Common myeloid progenitor, CD34-positive (primary cell): Measurements from ENCODE around the gene PRDM16.

Source experiments
- CTCF ChIA-PET: fragments of 350-600 bp; sonication (Branson Sonifier 250); formaldehyde crosslinking; loops from one replicate; lab custom pipeline; 2021; ENCODE audit warnings: antibody characterized with exemption; lab: Charles Lee
- POLR2A ChIA-PET: fragments of 350-600 bp; sonication (Branson Sonifier 250); formaldehyde crosslinking; loops from one replicate; lab custom pipeline; 2021; ENCODE audit warnings: antibody characterized with exemption; lab: Charles Lee
- DNase-seq, 3 donors: peaks; one replicate each; pipeline versions ENCODE4 v3.0.0 to v3.0.0-alpha.2; 2013
- H3K27ac ChIP-seq, 2 experiments: 1 replicate in 1 of 2; 2 replicates in 1 of 2; pipeline ENCODE4 v1.7.0; 2013; ENCODE audit warnings: inconsistent platforms in 2 of 2, low read length in 2 of 2, mild to moderate bottlenecking in 2 of 2, low read depth in 1 of 2, moderate library complexity in 1 of 2; ENCODE audit not compliant: severe bottlenecking in 2 of 2, insufficient read depth in 1 of 2, poor library complexity in 1 of 2
- H3K27me3 ChIP-seq, 5 experiments: replicated peaks in 2 of 5; 1 replicate in 3 of 5; 2 replicates in 2 of 5; pipeline versions ENCODE4 v1.6.1 to v1.7.0; 2013; ENCODE audit warnings: low read length in 4 of 5, mild to moderate bottlenecking in 2 of 5, moderate library complexity in 2 of 5, inconsistent platforms in 1 of 5; ENCODE audit not compliant: insufficient read depth in 5 of 5, control insufficient read depth in 4 of 5
- H3K36me3 ChIP-seq, 4 experiments: 1 replicate in 2 of 4; 2 replicates in 2 of 4; pipeline versions ENCODE4 v1.6.1 to v1.7.0; 2013; ENCODE audit warnings: low read length in 3 of 4, control low read depth in 1 of 4, mild to moderate bottlenecking in 1 of 4; ENCODE audit not compliant: control insufficient read depth in 4 of 4, insufficient read depth in 4 of 4
- H3K4me1 ChIP-seq, 4 experiments: 1 replicate in 3 of 4; 2 replicates in 1 of 4; pipeline versions ENCODE4 v1.6.1 to v1.7.1; 2013; ENCODE audit warnings: low read length in 3 of 4, mild to moderate bottlenecking in 3 of 4, control low read depth in 1 of 4, inconsistent platforms in 1 of 4, moderate library complexity in 1 of 4; ENCODE audit not compliant: control insufficient read depth in 4 of 4, insufficient read depth in 4 of 4; ENCODE audit errors: control extremely low read depth in 1 of 4
- H3K4me3 ChIP-seq, 7 experiments: 1 replicate in 4 of 7; 2 replicates in 3 of 7; pipeline versions ENCODE4 v1.5.1 to v1.7.0; 2013; ENCODE audit warnings: mild to moderate bottlenecking in 7 of 7, low read length in 6 of 7, moderate library complexity in 6 of 7, inconsistent platforms in 2 of 7, low read depth in 2 of 7, control low read depth in 1 of 7; ENCODE audit not compliant: insufficient read depth in 4 of 7, control insufficient read depth in 1 of 7; ENCODE audit errors: extremely low read depth in 1 of 7
- H3K9me3 ChIP-seq, 5 experiments: 1 replicate in 4 of 5; 2 replicates in 1 of 5; pipeline versions ENCODE4 v1.6.1 to v1.7.1; 2013; ENCODE audit warnings: low read length in 4 of 5, mild to moderate bottlenecking in 2 of 5, inconsistent platforms in 1 of 5, low read depth in 1 of 5, moderate library complexity in 1 of 5; ENCODE audit not compliant: control insufficient read depth in 4 of 5, insufficient read depth in 2 of 5; ENCODE audit errors: control extremely low read depth in 1 of 5
- WGBS: methylation state at CpG from one replicate; pipeline ENCODE4 v1.1.5; 2013; ENCODE audit not compliant: insufficient coverage; 5-methylcytosine and 5-hydroxymethylcytosine counted together

PRDM16 gene

GRCh38 chr1:3332043-3332442 lies 263.0 kb downstream of the PRDM16 start:
- WGBS = 100% methylated on average over 7 of the region's 18 CpGs
- ChIA-PET POLR2A (no interaction called here), CTCF (no interaction called here)
- no peaks in the 10 kb centered on the region for H3K36me3 ChIP-seq
- no peak overlapping the region for H3K4me3 ChIP-seq
- no peaks in the 10 kb centered on the region for H3K27me3 ChIP-seq
- H3K9me3 ChIP-seq = no peaks in the 10 kb centered on the region
- H3K4me1 ChIP-seq = peaks cover 0 to 27% (median 15%) of the 10 kb centered on the region in 4 experiments
- DNase-seq = no peak
- no peak overlapping the region for H3K27ac ChIP-seq

- WGBS = 97% methylated on average over 7 of the region's 10 CpGs
- ChIA-PET POLR2A (no interaction called here), CTCF (no interaction called here)
- Histone ChIP-seq H3K36me3 (no peaks in the 10 kb centered on the region), H3K4me3 (no peak overlapping the region), H3K9me3 (no peaks in the 10 kb centered on the region), H3K27me3 (no peaks in the 10 kb centered on the region), H3K4me1 (peaks cover 0 to 27% (median 15%) of the 10 kb centered on the region in 4 experiments), H3K27ac (no peak overlapping the region)
- DNase-seq = no peak
Observed at GRCh38 chr1:3332662-3333061, 263.7 kb downstream of the PRDM16 start.

- Histone ChIP-seq H3K9me3 (no peaks in the 10 kb centered on the region), H3K4me1 (peaks cover 0 to 32% (median 12%) of the 10 kb centered on the region in 4 experiments), H3K36me3 (no peaks in the 10 kb centered on the region), H3K4me3 (no peak overlapping the region), H3K27ac (no peak overlapping the region), H3K27me3 (no peaks in the 10 kb centered on the region)
- 91% methylated on average over 9 of the region's 9 CpGs for WGBS
- DNase-seq = no peak
- CTCF ChIA-PET = interaction anchor here (1.1 to 1.8 kb wide), 2 partner anchors 16 to 321 kb away, joined by 3 to 7 read pairs; no protein-coding TSS in a partner anchor
- POLR2A ChIA-PET = no interaction called here
Observed at GRCh38 chr1:3333903-3334302, 264.9 kb downstream of the PRDM16 start.

- Histone ChIP-seq H3K4me1 (peaks cover 0 to 30% (median 12%) of the 10 kb centered on the region in 4 experiments), H3K27ac (no peak overlapping the region), H3K9me3 (no peaks in the 10 kb centered on the region), H3K4me3 (no peak overlapping the region), H3K27me3 (no peaks in the 10 kb centered on the region), H3K36me3 (no peaks in the 10 kb centered on the region)
- CTCF ChIA-PET = interaction anchor here (1.8 kb wide), 1 partner anchor 16 kb away, joined by 7 read pairs; no protein-coding TSS in a partner anchor
- DNase-seq = no peak
- 84% methylated on average over 5 of the region's 7 CpGs for WGBS
- POLR2A ChIA-PET = no interaction called here
Observed at GRCh38 chr1:3334366-3334765, 265.4 kb downstream of the PRDM16 start.

GRCh38 chr1:3335754-3336640 lies 267.0 kb downstream of the PRDM16 start:
- Histone ChIP-seq H3K9me3 (no peaks in the 10 kb centered on the region), H3K27me3 (no peaks in the 10 kb centered on the region), H3K36me3 (no peaks in the 10 kb centered on the region), H3K27ac (no peak overlapping the region), H3K4me3 (no peak overlapping the region), H3K4me1 (peaks cover 0 to 20% (median 6%) of the 10 kb centered on the region in 4 experiments)
- no peak for DNase-seq
- ChIA-PET CTCF (no interaction called here), POLR2A (no interaction called here)
- WGBS = 94% methylated on average over 15 of the region's 15 CpGs

- Histone ChIP-seq H3K4me3 (no peak overlapping the region), H3K4me1 (peaks cover 0 to 11% (median 4%) of the 10 kb centered on the region in 4 experiments), H3K27ac (no peak overlapping the region), H3K27me3 (no peaks in the 10 kb centered on the region), H3K9me3 (peaks cover 0 to under 1% (median 0%) of the 10 kb centered on the region in 5 experiments), H3K36me3 (peaks cover 0 to 2% (median 0%) of the 10 kb centered on the region in 4 experiments)
- ChIA-PET CTCF (interaction anchor here (0.7 to 2.5 kb wide), 3 partner anchors 12 to 17 kb away, joined by 3 to 7 read pairs (median 3); no protein-coding TSS in a partner anchor), POLR2A (no interaction called here)
- no peak for DNase-seq
- WGBS = 100% methylated on average over 2 of the region's 6 CpGs
Observed at GRCh38 chr1:3336641-3337630, 267.9 kb downstream of the PRDM16 start.
